GM19468 (cell line): ENCODE data around the gene PFDN2.

Experiments used
- ATAC-seq: cut with Tn5 transposase; IDR thresholded peaks from one replicate; pipeline ENCODE4 v1.9.1; 2021; ENCODE audit warnings: mild to moderate bottlenecking, moderate library complexity, moderate number of reproducible peaks; ENCODE audit not compliant: unreplicated experiment; ENCODE audit errors: extremely low read depth

PFDN2 gene

GRCh38 chr1:161061419-161061818 lies 56.4 kb downstream of the PFDN2 start:
- ATAC-seq = no peak

DNA sequence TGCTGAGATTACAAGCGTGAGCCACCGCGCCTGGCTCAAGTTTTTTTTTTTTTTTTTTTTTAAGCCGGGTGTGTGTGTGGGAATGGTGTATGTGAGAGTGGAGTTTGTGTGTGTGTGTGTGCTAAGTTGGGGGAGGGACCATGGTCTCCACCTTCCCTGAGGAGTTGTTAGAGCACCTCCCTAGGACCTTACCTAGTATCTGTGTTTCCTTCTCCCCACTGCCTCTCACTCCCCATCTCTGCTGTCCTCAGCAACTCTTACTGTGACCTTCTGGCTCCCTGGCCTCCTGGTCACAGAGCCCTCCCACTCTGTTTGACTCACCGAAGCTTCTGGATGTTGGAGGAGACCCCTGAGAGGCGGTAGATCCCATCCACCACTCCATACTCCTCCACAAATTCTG lies 58.5 kb downstream of the PFDN2 start:
- ATAC-seq = no peak

GRCh38 chr1:161054805-161055204 lies 63.0 kb downstream of the PFDN2 start:
- ATAC-seq = no peak

DNA sequence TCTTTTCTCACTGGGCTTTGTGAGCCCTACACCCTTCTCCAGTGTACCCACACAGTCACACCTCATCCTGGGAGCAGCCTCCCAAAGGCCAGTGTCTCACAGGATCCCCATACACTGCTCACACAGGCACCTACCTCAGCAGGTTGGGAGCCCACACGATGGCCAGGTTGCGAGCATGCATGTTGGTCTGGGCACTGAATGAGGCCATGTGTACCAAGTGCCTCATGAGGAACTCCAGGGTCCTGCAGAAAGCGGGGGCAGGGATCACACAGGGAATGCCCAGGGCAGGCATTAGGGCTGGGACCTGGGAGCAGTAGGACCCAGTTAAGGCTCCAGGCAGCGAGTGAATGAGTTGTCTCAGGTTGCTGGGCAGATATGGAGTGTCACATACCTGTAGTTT lies 63.6 kb downstream of the PFDN2 start:
- no peak for ATAC-seq

GRCh38 chr1:161052899-161053298 lies 64.9 kb downstream of the PFDN2 start:
- ATAC-seq = no peak

DNA sequence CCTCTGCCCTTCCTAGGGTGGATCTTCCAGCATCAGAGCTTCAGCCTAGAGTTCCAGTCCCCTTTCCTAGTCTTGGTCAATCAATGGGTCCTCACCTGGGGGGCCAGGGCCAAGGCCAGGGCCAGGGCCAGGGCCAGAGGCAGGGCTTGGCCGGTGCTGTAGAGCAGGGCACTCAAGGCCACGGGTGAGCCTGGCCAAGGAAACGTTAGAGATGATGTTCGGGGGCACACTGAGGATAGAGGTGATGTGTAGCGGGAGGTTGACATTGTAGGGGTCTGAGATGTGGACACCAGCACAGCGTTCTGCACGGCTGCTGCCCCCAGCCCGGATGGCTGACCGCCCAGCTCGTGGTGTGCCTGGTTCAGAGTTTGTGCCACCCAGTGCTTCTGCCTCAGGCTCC lies 66.6 kb downstream of the PFDN2 start:
- ATAC-seq = no peak
